Measurements from ENCODE around the gene SEMA3C.

Gene SEMA3C

DNA sequence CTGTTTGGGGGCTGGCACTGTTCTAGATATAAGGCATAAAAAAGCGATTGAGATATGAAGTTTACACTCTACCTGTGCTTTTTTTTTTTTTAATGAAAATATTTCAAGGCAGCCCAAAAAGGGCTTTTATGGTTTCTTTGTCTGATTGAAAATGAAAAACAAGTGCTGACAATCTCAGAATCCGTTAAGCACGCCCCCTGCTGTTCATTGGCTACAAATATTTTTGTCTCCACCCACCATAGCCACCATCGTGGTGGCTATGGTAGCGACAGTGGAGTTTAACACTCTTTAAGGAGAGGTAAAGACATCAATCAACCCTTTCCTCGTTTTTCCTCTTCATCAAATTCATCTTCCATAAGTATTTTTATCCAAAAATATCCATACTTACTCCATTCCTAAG lies 186.2 kb downstream of the SEMA3C start:
- no peak for DNase-seq

DNA sequence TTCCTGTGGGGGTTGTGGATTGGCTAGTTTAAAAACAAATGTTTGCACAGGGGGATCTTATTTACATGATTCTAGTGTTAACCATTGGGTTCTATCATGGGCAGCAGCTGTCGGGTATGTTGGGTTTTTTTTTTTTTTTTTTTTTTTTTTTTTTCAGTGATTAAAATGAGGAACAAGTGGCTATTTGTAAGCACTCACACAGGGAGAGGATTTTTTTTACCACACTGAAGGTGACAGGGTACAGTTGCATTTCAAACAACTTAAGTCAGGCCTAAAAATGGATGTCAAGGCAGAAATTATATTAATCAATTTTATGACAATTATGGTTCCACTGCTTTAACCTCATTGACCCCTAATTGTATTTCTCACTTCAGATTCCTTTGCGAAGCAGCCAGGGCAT lies 187.6 kb downstream of the SEMA3C start:
- DNase-seq, result no peak

DNA sequence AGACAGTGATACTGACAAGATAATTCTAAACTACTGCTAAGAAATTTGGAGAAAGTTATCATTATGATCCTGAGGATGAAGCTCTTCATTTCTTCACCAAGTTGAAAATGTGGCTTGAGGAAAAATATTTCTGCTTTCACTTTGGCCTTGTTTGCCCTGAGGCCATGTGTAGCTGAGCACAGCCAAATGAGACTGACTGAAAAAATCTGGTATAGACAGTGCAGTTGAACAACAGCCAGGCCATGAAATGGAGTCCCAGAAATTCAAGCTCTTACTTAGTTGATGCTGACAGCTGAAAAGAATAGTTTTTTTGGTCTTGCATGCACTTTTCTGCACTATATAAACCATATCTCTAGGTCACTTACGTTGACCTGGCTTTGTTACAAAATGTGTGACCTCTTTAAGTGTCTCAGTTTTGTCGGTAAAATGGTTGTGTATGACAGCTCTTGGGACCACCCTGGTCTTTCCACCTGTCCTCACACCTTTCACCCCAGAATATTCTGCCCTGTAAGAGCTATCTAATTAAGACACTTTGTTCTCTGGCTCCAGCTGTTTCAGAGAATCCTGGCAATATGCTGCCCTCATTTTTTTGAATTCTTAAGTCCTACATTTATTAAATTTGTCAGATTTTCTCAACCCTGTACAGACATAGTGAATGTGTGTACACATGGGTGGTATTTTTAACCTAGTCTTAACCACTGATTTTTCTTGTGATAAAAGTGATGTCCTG lies 189.1 kb downstream of the SEMA3C start:
- DNase-seq, result peak; percentile 51

- DNase-seq, result no peak
These were observed 192.2 kb downstream of the SEMA3C start for GRCh38 chr7:80726666-80727065.

DNA sequence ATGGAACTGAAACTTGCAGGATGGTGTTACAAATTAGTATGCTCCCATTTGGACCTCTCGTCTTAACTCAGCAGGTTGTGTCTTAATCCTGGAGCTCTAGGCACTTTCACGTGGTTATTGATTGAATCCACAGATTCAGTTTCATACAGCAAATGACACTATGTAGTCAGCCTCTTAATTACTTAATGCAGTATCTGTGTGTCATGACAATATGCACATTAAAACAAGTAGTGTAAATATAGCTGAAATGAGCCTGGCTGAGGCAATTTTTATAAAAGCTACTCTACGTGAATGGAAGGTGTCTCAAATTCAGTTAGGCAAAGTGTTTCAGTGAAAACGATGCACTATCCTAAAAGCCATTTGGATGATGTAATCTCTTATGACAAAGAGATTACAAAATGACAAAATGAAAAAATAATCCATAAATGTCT lies 193.7 kb downstream of the SEMA3C start:
- no peak for DNase-seq

GRCh38 chr7:80724249-80724871 lies 194.5 kb downstream of the SEMA3C start:
- DNase-seq, result no peak

DNA sequence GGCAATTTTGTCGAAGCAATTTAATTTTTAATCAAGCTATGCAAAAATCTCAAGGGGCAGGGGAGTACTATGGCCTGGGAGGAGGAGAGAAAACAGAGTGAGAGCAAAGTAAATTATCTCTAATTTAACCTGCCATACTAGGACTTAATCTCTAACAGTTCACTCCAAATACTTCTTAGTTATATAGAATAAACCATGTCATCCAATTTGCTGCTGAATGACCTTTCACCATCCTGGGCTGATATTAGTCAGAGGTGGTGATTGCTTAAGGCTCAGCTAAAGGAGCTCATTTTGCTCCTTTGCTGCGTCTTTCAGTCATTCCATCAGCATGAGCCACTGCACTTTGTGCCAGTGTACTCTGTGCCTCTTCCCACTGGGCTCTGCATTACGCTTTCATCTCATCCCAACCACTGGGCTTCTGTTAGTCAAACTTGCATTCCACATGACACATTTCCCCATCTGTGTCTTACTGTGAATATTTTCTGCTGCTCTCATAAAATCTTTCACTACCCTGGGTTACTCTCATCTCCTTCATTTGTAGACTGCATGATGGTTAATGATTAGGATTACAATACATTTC lies 196.1 kb downstream of the SEMA3C start:
- no peak for DNase-seq

- DNase-seq, result no peak
These were observed 196.8 kb downstream of the SEMA3C start for GRCh38 chr7:80721883-80722615.

GRCh38 chr7:80720146-80720545 lies 198.7 kb downstream of the SEMA3C start:
- DNase-seq, result no peak

DNA sequence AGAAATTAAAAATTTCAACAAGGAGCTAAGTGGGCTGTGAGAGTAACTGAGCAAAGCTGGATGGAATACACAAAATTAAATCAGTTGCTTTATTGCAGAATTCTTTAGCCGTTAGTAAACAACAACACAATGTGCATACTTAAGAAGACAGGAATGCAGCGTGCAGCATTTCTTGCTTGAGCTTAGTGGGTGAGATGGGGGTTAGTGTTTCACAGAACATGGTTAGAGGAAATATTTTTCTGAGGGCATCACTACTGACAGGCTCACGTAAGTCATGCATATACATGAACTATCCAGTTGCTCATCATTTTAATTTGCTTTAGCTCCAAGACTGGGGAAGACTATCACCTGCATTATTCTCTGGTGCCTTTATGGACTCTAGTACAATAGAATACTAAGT lies 199.6 kb downstream of the SEMA3C start:
- DNase-seq, result no peak

GRCh38 chr7:80711531-80711930 lies 207.3 kb downstream of the SEMA3C start:
- DNase-seq, result peak; percentile 68

- no peak for DNase-seq
These were observed 210.7 kb downstream of the SEMA3C start for GRCh38 chr7:80708123-80708522.

GRCh38 chr7:80707318-80707717 lies 211.5 kb downstream of the SEMA3C start:
- no peak for DNase-seq

DNA sequence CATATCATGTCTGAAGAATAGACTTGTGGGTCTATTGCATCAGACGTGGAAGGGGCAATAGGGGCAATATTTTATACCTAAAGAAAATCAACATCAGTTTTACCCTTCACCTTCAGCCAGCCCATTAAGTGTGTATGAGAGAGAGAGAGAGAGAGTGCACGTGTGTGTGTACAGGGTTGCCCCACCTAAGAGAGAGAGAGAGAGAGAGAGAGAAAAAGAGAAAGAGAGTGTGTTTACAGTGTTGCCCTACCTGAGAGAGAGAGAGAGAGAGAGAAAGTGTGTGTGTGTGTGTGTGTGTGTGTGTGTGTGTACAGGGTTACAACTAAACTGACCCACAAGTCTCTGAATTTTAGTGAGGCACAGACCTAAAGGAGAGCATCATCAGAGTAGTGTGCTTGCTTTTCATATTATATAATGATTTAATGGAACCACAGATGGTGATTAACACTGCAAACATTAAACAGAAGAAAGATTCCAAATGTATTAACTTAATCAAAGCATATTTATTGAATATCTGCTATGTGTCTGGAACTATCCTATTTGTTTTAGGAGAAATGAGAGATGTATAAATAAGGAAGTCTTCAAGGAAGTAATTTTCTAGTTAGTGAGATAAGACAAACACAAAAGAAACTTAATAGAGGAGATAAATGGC lies 213.6 kb downstream of the SEMA3C start:
- DNase-seq, result no peak

DNA sequence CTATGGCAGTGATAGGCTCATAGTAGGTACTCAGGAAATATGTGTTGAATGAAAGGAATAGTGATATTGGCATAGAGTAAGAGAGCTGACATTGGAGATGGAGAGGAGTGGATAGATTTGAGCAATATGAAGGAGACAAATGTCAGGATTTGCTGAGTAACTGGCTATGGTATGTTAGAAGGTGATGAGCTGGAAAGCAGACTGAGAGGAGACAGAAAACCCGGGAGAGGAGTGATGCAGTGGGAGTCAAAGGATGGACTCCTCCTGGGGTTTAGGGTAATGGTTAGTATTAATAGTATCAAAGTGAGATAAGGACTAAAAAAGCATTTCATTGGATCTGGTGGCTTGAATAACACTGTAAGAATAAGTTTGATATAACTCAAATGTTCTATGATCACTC lies 215.6 kb downstream of the SEMA3C start:
- DNase-seq, result no peak

DNA sequence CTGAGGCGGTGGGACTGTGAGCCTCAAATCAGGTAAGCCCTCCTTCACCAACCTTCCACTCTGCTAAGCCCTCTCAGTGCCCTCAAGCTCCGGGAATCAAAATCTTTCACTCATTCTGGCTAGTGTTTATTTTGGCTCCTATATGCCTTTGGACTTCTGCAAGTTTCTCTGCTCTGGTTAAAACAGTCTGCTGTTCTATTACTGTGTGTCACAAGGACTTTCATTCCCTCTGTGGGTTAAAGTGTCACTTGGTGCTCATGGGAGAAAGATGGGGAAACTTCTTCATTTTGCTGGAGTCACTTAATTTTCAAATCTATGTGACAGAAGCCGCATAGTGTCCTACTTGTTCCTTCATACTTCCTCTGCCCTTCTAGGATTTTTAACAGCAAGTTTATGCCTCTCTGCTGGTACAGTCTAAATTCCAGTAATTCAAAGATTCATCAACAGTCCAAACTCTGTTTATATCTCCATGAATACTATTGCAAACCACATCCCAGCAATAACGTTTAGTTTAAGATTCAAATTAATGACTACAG lies 219.1 kb downstream of the SEMA3C start:
- DNase-seq, result no peak

DNA sequence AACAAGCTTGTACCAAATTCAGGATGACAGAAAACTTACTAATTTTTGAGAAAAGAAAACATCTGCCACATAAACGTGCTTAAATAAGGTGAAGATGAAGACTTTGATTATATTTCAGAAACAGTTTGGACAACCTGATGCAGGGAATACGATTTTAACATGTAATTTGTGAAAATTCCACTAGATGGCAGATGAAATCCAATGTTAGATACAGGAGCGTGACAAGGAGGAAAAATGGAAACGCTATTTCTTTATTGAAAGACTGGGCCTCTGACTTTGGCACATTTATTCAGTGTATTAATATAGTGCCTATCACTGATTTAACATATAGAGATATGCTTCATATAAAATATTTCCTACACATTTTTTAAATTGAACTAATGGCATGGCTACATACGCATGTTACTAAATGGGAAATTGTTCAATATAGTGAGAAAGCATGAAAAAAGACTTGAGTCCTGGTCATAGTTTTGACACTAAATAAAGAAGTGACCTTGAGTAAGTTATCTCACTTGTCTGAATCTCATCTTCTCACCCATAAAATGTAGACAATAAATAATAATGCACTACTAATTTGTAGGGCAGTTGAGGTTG lies 219.7 kb downstream of the SEMA3C start:
- DNase-seq, result no peak

Data from right forelimb (tissue), 1 donor.